RWPE2 (cell line): ENCODE data around the gene LRRN2.

Source experiments
- ATAC-seq: fragments of 200-7000 bp; cut with Tn5 transposase; 3 replicates; pipeline ENCODE4 v1.9.1; 2021; ENCODE audit warnings: low read depth
- DNase-seq: peaks from one replicate; pipeline ENCODE4 v3.0.0-alpha.2; 2020; ENCODE audit warnings: low spot score
- H3K27ac ChIP-seq: fragments of 450-650 bp; 2 replicates; pipeline ENCODE4 v1.5.1; 2017; ENCODE audit warnings: mild to moderate bottlenecking; ENCODE audit not compliant: poor library complexity, severe bottlenecking
- H3K27me3 ChIP-seq: fragments of 250-450 bp; sonication (Bioruptor Pico); 2 replicates; pipeline ENCODE4 v1.5.1; 2021; ENCODE audit warnings: mild to moderate bottlenecking, moderate library complexity; ENCODE audit not compliant: insufficient read depth, poor library complexity, severe bottlenecking
- H3K36me3 ChIP-seq: fragments of 250-450 bp; sonication (Bioruptor Pico); 2 replicates; pipeline ENCODE4 v1.5.1; 2020; ENCODE audit warnings: low read depth, mild to moderate bottlenecking, moderate library complexity
- H3K4me1 ChIP-seq: fragments of 250-450 bp; sonication (Bioruptor Pico); 2 replicates; pipeline ENCODE4 v1.5.1; 2021; ENCODE audit warnings: mild to moderate bottlenecking, moderate library complexity; ENCODE audit not compliant: insufficient read depth, poor library complexity, severe bottlenecking
- H3K4me3 ChIP-seq: fragments of 250-450 bp; sonication (Bioruptor Pico); 2 replicates; pipeline ENCODE4 v1.5.1; 2021; ENCODE audit warnings: mild to moderate bottlenecking, moderate library complexity; ENCODE audit not compliant: severe bottlenecking
- H3K9me3 ChIP-seq: fragments of 250-450 bp; sonication (Bioruptor Pico); 2 replicates; pipeline ENCODE4 v1.5.1; 2021; ENCODE audit warnings: mild to moderate bottlenecking, moderate library complexity; ENCODE audit not compliant: severe bottlenecking
- CTCF ChIP-seq: fragments of 450-650 bp; IDR thresholded peaks from one replicate; pipeline ENCODE4 v1.5.1; 2017; ENCODE audit warnings: mild to moderate bottlenecking, moderate library complexity; ENCODE audit not compliant: poor library complexity, severe bottlenecking

The LRRN2 gene

GRCh38 chr1:204658295-204658694 is 27.2 kb downstream of the LRRN2 start:
- Histone ChIP-seq H3K27me3 (peaks cover 3% of the 10 kb centered on the region), H3K9me3 (no peaks in the 10 kb centered on the region), H3K27ac (no peak overlapping the region), H3K4me3 (no peak overlapping the region), H3K36me3 (no peaks in the 10 kb centered on the region), H3K4me1 (no peaks in the 10 kb centered on the region)
- no peak for ATAC-seq
- no peak for TF ChIP-seq CTCF
- no peak for DNase-seq

- Histone ChIP-seq H3K27ac (no peak overlapping the region), H3K27me3 (peaks cover 7% of the 10 kb centered on the region), H3K9me3 (no peaks in the 10 kb centered on the region), H3K4me1 (no peaks in the 10 kb centered on the region), H3K36me3 (no peaks in the 10 kb centered on the region), H3K4me3 (no peak overlapping the region)
- DNase-seq (no peak), ATAC-seq (no peak)
- TF ChIP-seq CTCF: no peak
Observed at GRCh38 chr1:204653590-204654340, 31.8 kb downstream of the LRRN2 start.

- no peak for TF ChIP-seq CTCF
- H3K4me3 ChIP-seq: no peak overlapping the region
- no peak overlapping the region for H3K27ac ChIP-seq
- DNase-seq (no peak), ATAC-seq (no peak)
- H3K4me1 ChIP-seq: no peaks in the 10 kb centered on the region
- peaks cover 7% of the 10 kb centered on the region for H3K27me3 ChIP-seq
- no peaks in the 10 kb centered on the region for H3K9me3 ChIP-seq
- H3K36me3 ChIP-seq: no peaks in the 10 kb centered on the region
Observed at GRCh38 chr1:204652497-204652896, 33.0 kb downstream of the LRRN2 start.

- no peaks in the 10 kb centered on the region for H3K36me3 ChIP-seq
- TF ChIP-seq CTCF: no peak
- H3K4me1 ChIP-seq: no peaks in the 10 kb centered on the region
- ATAC-seq (no peak), DNase-seq (no peak)
- H3K27ac ChIP-seq: no peak overlapping the region
- H3K9me3 ChIP-seq: no peaks in the 10 kb centered on the region
- no peak overlapping the region for H3K4me3 ChIP-seq
- peaks cover 7% of the 10 kb centered on the region for H3K27me3 ChIP-seq
Observed at GRCh38 chr1:204651843-204652421, 33.6 kb downstream of the LRRN2 start.
